HG02798 (cell line): ENCODE data around the gene KIAA1217.
"Not testable (repeated sequence)": the region's sequence is repeated elsewhere in the genome, so short reads cannot be mapped to it uniquely, and the experiment has no call there.

Experiments used
- ATAC-seq: cut with Tn5 transposase; IDR thresholded peaks from one replicate; pipeline ENCODE4 v1.9.1; 2021; ENCODE audit warnings: mild to moderate bottlenecking; ENCODE audit not compliant: unreplicated experiment, poor library complexity

KIAA1217 gene

GRCh38 chr10:24430591-24430990 lies 221.7 kb downstream of the KIAA1217 start:
- ATAC-seq = no peak

DNA sequence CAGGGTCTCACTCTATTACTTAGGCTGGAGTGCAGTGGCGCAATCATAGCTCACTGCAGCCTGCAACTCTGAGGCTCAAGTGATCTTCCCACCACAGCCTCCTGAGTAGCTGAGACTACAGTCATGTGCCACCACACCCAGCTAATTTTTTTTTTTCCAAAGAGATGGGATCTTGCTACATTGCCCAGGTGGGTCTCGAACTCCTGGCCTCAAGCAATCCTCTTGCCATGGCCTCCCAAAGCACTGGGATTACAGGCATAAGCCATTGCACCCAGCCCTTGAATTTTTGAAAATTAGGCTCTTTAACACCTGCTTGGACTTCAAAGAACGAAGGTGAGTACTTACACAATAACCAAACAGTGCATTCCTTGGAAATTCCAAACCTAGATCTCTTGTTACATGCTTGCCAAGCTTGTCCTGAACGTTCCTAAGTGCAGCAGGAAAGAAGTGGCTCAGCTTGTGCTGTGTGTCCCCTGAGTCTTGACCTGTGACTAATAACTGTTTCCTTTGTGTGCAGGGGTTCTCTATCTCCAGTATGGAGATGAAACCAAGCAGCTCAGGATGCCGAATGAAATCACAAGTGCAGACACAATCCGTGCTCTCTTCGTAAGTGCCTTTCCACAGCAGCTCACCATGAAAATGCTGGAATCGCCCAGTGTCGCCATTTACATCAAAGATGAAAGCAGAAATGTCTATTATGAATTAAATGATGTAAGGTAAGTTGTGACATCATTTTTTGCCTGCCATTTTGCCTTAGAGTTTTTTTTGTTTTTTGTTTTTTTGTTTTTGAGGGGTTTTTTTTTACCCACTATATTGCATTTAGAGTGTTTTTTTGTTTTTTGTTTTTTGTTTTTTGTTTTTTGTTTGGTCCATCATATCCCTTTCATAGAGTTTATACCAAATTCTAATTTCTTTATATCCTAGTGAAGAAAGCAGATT lies 223.8 kb downstream of the KIAA1217 start:
- ATAC-seq = peak; percentile 49

DNA sequence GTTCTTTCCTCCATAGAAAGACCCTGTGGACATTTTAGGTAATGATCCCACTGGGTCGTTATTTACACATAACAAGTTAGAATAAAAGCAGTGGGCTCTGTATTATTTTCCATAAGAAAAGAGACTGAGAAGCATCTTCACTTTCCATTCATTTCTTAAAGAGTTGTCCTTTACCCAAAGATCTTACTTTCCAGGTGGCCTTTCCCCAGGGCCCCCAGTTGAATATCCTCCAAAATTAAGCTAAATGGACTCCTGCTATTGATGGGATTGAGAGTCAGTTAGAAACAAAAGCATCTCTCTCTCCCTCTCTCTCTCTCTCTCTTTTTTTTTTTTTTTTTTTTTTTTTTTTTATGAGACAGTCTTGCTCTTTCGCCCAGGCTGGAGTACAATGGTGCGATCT lies 224.8 kb downstream of the KIAA1217 start:
- no peak for ATAC-seq

DNA sequence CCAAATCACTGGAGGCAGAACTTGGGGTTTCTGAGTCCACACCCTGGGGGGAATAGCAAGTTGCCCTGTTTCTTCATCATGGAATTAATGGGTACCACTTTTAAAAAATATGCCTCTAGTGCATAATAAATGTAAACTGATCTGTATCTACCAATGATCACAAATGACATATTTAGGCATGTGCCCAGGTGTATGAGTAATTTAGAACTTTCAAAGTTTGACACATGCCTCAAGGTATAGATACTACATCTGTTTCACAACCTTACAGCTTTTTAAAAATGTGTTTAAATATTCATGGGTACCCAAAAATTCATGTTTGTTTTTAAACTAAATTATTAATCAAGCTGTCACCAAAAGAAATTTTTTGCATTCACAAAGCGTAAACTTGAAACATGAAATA lies 226.0 kb downstream of the KIAA1217 start:
- ATAC-seq = no peak

- ATAC-seq = no peak
Measured at GRCh38 chr10:24435374-24435773, 226.4 kb downstream of the KIAA1217 start.

DNA sequence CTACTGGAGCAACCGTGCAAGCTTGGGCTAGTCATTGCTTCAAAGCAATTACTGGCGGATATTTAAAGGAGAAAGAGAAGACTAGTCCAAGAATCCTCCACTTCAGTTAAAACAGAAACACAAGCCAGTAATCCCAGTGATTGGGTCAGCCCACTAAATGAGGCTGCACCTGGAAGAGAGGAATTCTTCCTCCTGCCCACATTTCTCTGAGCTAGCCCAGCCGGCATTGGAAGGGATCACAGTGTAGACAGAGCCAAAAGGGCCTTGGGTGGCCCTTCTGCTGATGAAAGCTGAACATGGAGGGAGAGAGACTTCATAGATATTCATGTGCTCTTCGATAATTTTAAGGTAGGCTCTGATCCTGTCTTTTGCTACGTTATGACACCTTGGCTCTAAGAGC lies 228.4 kb downstream of the KIAA1217 start:
- no peak for ATAC-seq

- no peak for ATAC-seq
Measured at GRCh38 chr10:24438800-24439199, 229.9 kb downstream of the KIAA1217 start.

DNA sequence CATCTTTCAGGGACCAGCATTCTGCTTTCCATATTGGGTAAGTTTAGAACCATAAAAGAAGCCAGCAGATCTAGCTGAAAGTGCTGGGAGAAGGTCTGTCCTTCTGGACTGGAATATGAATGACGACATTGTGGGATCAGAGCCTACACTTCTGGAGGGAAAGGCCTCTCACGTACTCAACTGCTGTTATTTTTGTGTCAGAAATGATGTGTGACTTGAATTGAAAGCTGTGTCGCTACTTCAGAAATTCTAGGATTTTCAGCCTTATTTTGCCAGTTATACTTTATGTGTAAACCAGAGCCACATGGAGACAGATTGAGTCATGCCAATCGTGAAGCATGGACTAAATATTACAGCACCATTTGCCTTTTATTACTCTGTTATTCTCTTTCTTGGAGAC lies 231.0 kb downstream of the KIAA1217 start:
- no peak for ATAC-seq

DNA sequence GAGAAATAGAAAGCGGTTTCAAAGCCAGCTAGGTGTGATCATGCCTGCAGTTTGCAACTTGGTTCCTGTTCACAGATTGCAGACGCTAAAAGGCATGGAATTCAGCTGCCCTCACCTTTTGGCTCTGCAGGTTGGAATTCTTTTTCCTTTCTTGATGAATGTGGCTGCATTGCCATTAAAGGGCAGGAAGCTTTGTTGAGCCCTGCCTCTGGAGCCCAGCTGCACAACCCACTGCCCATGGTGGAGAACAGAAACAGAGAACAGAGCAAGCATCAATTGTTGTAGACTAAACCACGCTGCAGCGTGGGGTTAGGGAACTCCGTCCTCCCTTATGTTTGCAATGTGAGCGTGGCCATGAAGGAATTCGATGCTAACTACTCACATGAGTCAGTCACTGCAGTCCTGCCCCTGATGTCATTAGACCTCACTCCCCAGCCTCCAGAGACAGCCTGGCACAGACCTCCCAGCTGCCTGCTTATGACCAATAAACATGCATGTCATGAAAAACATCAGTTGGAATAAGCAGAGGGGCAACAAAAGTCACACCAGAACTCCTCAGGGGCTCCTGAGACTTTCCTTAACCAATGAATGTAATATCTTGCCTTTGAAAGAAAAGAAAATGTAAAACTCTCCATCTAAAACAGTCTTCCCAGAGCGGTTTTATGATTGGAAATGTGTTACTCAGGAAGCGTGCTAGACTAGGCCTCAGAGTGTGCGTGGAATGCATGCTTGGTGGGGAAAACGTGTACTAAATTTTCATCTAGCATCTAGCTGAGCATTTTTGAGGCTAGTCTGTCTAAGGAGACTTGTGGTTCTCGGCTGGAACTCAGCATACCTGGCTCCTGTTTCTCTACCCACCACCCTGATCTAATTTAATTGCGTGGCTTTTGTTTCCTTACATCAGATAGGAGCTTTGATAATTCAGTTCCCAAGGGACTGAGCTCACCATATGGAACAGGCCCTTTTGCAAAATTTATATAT lies 232.2 kb downstream of the KIAA1217 start:
- no peak for ATAC-seq

GRCh38 chr10:24442234-24442633 lies 233.3 kb downstream of the KIAA1217 start:
- ATAC-seq = no peak

DNA sequence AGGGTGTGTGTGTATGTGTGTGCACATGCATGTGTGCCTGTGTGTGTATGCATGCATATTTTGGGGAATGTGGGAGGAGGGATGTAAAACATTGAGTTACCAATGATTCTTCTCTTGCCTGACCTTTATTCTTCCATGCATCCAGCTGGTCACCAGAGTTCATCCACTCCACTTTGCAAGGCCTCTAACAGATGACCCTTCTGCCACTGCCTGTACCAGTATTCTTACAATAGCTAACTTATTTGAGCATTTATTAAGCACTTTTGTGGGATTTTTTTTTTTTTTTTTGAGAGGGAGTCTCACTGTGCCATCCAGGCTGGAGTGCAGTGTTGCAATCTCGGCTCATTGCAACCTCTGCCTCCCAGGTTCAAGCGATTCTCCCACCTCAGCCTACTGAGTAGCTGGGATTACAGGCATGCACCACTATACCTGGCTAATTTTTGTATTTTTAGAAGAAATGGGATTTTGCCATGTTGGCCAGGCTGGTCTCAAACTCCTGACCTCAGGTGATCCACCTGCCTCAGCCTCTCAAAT lies 233.8 kb downstream of the KIAA1217 start:
- ATAC-seq = not testable (repeated sequence)

DNA sequence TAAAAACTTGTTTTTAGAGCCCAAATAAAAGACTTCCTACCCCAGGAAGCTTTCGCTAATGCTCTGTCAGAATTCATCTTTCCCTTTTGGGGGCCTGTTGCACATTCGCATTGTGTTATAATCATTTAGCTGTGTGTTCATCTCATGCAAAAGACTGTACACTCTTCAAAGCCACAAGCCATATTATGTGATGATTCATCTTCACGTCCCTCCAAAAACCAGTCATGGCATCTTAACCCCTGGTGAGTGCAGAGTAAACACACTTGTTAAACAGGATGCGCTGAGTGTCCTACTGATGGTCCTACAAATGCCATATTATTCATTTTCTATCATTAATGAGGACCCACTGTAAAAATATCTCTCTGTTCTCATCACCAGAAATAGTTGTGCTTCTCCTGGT lies 235.4 kb downstream of the KIAA1217 start:
- no peak for ATAC-seq

GRCh38 chr10:24445958-24446357 lies 237.0 kb downstream of the KIAA1217 start:
- not testable (repeated sequence) for ATAC-seq

- ATAC-seq = no peak
Measured at GRCh38 chr10:24446739-24447138, 237.8 kb downstream of the KIAA1217 start.

GRCh38 chr10:24448351-24448999 lies 239.5 kb downstream of the KIAA1217 start:
- ATAC-seq = no peak

DNA sequence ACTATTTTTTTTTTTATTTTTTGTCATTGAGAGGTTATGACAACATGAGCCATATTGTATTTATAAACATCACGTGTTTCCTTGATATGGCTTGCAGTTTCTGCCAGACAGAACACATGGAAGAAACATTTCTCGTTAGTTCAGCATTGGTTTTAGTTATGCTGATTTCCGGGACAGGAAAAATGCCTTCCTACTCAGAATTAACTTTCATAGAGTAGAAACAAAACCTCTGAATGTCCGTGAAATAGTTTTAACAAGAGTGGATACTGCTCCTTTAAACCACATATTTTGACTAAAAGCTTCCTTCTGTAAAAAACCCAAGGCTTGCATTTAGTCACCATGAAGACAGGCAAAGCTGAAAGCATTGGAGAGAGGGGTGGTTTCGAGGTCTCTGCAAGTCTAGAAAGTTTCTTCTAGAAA lies 240.4 kb downstream of the KIAA1217 start:
- peak; percentile 88 for ATAC-seq

DNA sequence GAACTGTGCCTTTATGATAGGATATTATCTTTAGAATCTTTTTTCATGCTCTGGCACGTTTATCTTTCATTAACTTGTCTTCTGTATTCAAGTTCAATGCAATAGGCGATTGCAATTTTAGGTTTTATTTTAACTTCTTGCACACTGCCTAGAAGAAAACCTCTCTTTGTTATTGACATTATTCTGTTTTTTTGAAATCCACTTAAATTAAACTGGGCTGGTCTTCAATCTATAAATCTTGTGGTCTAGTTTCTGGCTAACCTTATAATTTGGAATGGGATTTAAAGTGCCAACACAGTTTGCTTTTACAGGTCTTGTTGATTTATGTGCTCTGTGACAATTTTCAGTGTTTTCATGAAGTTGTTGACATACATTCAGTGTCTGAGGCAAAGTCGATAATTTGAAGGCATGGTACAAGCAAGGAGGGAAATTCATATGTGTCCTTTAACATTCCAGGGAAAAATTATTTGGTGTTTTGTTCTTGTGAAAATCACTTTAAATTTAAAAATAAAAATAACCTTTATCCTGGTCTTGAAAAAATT lies 240.9 kb downstream of the KIAA1217 start:
- no peak for ATAC-seq

DNA sequence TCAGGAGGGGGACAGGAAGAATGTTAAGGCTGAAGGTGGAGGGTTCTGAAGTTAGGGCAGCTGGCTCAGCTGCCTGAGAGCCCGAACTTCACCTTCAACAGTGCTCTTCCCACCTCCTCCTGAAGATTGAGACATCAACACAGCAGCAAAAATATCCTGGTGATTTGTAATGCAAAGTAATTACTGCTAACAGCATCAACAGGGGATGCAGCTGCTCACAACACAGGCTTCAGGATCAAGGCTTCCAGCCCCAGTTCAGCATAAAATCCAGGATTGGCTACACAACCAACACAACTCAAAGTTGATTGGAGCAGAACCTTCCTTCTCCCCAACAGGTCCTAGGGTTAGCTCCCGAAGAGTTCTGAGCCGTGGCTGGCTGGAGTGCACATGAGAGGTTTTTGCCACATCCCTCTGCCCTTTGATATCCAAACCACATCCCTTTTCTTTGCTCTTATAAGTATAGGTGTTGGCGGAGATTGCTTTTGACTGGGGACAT lies 242.4 kb downstream of the KIAA1217 start:
- ATAC-seq = no peak

GRCh38 chr10:24452030-24452429 lies 243.1 kb downstream of the KIAA1217 start:
- ATAC-seq = no peak

DNA sequence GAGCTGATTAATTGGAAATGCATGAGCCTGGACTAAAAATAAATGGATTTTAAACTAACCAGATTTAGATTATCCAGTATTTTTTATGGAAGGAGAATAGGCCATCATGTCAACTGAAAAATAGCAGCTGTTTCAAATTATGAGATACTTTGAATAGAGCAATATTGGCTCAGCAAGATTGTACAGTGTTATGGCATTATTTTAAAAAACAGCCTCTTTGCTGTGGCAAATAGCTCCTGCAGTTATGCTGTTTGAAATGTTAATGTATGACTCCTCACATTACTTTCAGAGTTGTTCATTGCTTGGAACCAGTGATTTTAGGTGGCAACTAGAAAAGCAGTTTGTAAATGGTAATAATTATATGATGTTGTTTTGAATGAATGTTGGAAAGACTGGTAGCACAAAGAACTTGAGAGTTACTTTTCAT lies 244.5 kb downstream of the KIAA1217 start:
- ATAC-seq = no peak
